Rectal smooth muscle tissue (tissue), 1 donor: ENCODE data around the gene WNT7A.

Experiments
- H3K27ac ChIP-seq: one replicate; pipeline ENCODE4 v1.7.0; 2013; ENCODE audit warnings: low read depth, low read length, inconsistent platforms
- H3K27me3 ChIP-seq: one replicate; pipeline ENCODE4 v1.7.0; 2013; ENCODE audit warnings: low read length; ENCODE audit not compliant: control insufficient read depth, insufficient read depth
- H3K36me3 ChIP-seq: one replicate; pipeline ENCODE4 v1.7.0; 2013; ENCODE audit warnings: low read length; ENCODE audit not compliant: control insufficient read depth, insufficient read depth
- H3K4me1 ChIP-seq: one replicate; pipeline ENCODE4 v1.7.0; 2013; ENCODE audit warnings: low read length; ENCODE audit not compliant: control insufficient read depth, insufficient read depth
- H3K4me3 ChIP-seq: one replicate; pipeline ENCODE4 v1.7.0; 2013; ENCODE audit warnings: low read length
- H3K9ac ChIP-seq: one replicate; pipeline ENCODE4 v1.7.0; 2013; ENCODE audit warnings: low read length

The WNT7A gene

DNA sequence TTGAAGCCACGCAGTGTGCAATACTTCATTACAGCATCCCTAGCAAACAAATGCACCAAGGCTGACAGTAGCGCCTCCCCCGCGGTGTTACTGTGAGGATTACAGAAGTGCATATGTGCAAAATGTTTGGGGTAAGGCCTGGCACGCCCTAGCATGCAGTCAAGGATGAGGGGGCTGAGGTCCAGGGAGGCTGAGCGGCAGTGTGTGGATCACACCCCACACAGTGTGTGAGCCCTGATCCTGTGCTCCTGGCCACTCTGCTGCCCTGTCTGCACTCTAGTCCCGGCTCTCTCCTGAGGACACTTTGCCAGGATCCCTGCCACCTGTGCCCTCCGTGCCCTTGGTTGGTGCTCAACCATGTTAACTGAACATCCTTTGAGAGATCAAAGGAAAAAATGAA is 71.3 kb downstream of the WNT7A start:
- no peaks in the 10 kb centered on the region for H3K36me3 ChIP-seq
- H3K27ac ChIP-seq = no peak overlapping the region
- no peaks in the 10 kb centered on the region for H3K4me1 ChIP-seq
- H3K9ac ChIP-seq = no peak overlapping the region
- H3K4me3 ChIP-seq = no peak overlapping the region
- no peaks in the 10 kb centered on the region for H3K27me3 ChIP-seq

- no peak overlapping the region for H3K27ac ChIP-seq
- H3K9ac ChIP-seq = no peak overlapping the region
- no peak overlapping the region for H3K4me3 ChIP-seq
- no peaks in the 10 kb centered on the region for H3K4me1 ChIP-seq
- no peaks in the 10 kb centered on the region for H3K36me3 ChIP-seq
- no peaks in the 10 kb centered on the region for H3K27me3 ChIP-seq
Observed at GRCh38 chr3:13801361-13802204, 78.3 kb downstream of the WNT7A start.

GRCh38 chr3:13800064-13800463 is 79.8 kb downstream of the WNT7A start:
- Histone ChIP-seq H3K36me3 (no peaks in the 10 kb centered on the region), H3K9ac (no peak overlapping the region), H3K4me1 (no peaks in the 10 kb centered on the region), H3K27ac (no peak overlapping the region), H3K4me3 (no peak overlapping the region), H3K27me3 (no peaks in the 10 kb centered on the region)

DNA sequence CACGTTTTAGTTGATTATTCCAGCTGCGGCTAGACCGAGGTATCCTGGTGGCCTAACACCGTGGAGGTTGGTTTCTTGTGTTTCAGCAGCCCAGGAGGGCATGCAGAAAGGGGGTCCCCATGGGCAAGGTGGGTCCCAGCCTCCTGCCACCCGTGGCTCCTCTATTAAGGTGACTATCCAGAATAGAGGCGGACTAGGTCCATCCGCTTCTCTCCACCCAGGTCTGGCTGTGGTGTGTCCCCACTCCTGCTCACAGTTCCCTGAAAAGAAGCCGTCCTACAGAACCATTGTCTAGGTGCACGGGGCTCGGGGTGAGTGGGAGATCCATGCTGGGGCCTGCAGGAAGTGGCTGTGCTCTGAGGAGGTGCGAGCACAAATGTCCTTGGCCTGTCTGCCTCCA is 81.5 kb downstream of the WNT7A start:
- no peaks in the 10 kb centered on the region for H3K27me3 ChIP-seq

GRCh38 chr3:13796701-13797460 is 83.0 kb downstream of the WNT7A start:
- no peak overlapping the region for H3K4me3 ChIP-seq
- H3K4me1 ChIP-seq = no peaks in the 10 kb centered on the region
- H3K27ac ChIP-seq = no peak overlapping the region
- H3K27me3 ChIP-seq = peaks cover 5% of the 10 kb centered on the region
- H3K36me3 ChIP-seq = no peaks in the 10 kb centered on the region
- H3K9ac ChIP-seq = no peak overlapping the region

More for the DNA sequence above, 81.5 kb downstream of the WNT7A start:
- no peak overlapping the region for H3K4me3 ChIP-seq
- no peak overlapping the region for H3K27ac ChIP-seq
- H3K4me1 ChIP-seq = no peaks in the 10 kb centered on the region
- H3K9ac ChIP-seq = no peak overlapping the region
- no peaks in the 10 kb centered on the region for H3K36me3 ChIP-seq

DNA sequence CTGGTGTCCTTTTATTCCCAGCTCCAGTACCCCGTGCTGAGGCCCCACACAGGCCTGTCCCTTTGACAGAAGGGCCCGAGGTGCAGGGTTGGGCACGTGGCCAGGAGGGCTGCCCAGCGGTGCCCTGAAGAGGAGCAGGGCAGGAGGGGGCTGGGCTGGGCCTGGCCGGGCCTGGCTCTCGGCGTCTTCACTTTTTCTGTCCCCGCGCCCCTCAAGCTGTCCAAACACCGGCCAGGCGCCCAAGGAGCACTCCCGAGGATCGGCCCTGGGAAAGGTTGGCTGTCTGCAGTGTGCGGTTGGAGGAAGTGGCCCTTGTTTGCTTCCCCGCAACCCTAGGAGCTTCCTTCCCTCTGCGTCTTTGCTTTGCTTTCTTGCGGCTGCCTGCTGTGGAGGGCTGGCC is 84.1 kb downstream of the WNT7A start:
- peaks cover 5% of the 10 kb centered on the region for H3K27me3 ChIP-seq
- no peak overlapping the region for H3K27ac ChIP-seq

DNA sequence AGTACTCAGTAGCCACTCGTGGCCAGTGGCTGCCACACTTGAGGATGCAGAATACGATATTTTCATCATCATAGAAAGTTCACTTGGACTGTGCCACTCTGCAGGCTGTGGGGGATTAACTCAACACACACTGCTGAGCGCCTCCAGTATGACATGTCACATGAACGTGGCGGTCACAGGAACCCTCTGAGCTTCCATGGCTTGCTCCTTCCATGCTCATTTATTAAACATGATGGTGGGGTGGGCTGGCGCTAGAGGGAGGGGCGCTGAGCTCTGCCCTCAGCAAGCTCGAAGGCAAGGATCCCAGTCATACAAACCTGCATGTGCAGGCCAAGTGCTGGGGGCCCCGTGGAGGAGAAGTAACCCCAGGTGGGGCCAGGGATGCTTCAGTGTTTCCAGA is 85.5 kb downstream of the WNT7A start:
- H3K4me3 ChIP-seq = no peak overlapping the region

More for the DNA sequence above, 84.1 kb downstream of the WNT7A start:
- no peaks in the 10 kb centered on the region for H3K36me3 ChIP-seq
- H3K4me1 ChIP-seq = no peaks in the 10 kb centered on the region
- no peak overlapping the region for H3K9ac ChIP-seq
- no peak overlapping the region for H3K4me3 ChIP-seq

GRCh38 chr3:13793451-13793850 is 86.4 kb downstream of the WNT7A start:
- Histone ChIP-seq H3K4me3 (no peak overlapping the region), H3K4me1 (no peaks in the 10 kb centered on the region), H3K9ac (no peak overlapping the region), H3K27me3 (peaks cover 5% of the 10 kb centered on the region), H3K36me3 (no peaks in the 10 kb centered on the region), H3K27ac (no peak overlapping the region)

More for the DNA sequence above, 85.5 kb downstream of the WNT7A start:
- H3K4me1 ChIP-seq = no peaks in the 10 kb centered on the region
- peaks cover 5% of the 10 kb centered on the region for H3K27me3 ChIP-seq
- no peak overlapping the region for H3K9ac ChIP-seq
- no peak overlapping the region for H3K27ac ChIP-seq
- H3K36me3 ChIP-seq = no peaks in the 10 kb centered on the region

GRCh38 chr3:13792512-13793371 is 87.1 kb downstream of the WNT7A start:
- Histone ChIP-seq H3K27me3 (peaks cover 5% of the 10 kb centered on the region), H3K4me3 (no peak overlapping the region)

DNA sequence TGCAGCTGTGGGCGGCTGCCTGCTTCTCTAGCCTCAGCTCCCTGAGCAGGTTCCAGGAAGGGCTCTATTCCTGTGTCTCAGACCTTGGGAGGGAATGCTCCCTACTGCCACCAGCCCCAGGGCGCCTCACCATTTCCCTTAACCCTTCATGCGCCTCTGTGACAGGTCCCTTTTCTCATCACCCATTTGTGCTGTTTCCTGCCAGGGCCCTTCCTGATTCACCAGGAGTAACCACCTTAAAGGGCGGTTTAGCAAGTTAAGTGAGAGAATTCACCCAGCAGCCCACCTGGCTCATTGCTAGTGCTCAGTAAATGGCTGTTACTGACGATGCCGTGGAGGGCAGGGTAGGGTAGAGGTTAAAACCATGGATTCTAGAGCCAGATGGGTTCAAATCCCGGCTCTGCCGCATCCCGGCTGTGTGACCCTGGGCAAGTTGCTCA is 87.8 kb downstream of the WNT7A start:
- no peak overlapping the region for H3K9ac ChIP-seq
- no peaks in the 10 kb centered on the region for H3K36me3 ChIP-seq
- peaks cover 5% of the 10 kb centered on the region for H3K27me3 ChIP-seq
- H3K4me1 ChIP-seq = no peaks in the 10 kb centered on the region
- H3K4me3 ChIP-seq = no peak overlapping the region
- no peak overlapping the region for H3K27ac ChIP-seq

More at GRCh38 chr3:13792512-13793371, 87.1 kb downstream of the WNT7A start:
- no peaks in the 10 kb centered on the region for H3K4me1 ChIP-seq
- H3K27ac ChIP-seq = no peak overlapping the region
- no peaks in the 10 kb centered on the region for H3K36me3 ChIP-seq
- H3K9ac ChIP-seq = no peak overlapping the region

DNA sequence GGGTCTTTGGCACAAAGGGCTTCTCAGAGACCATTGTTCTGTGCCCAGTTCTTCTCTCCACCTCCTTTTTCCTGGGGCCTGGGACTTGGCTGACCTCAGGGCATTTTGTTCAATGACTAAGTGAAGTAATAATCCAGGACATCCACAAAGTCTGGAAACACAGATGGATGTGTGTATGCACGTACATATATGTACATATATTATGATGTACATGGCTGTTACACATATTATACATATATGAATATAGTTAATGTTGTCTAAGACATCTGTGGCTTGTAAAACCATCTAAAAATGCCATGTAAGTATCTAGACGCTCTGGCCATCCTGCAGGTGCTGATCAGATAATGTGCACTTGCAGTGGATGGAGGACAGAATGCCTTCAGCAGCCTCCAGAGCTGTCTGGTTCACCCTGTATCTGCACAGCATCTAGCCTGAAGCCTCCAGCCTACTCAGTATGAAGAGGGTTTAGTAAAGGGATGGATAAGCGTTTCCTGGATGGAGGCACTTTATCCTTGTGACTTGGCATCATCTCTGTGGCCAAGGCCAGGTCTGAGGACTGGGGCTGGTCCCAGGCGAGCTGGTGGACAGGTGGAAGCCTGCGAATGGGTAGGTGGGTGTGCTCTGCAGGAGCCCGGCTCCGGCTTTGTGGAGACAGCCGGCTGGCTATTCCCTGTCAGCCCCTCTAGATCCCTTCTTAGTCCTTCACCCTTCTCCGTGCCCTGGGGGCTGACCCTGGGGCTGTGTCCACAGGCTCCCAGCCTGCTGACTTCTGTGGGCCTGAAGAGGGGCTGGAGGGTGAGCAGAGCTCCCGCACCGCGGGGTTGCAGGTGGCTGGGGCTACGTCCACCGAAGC is 88.4 kb downstream of the WNT7A start:
- Histone ChIP-seq H3K4me3 (no peak overlapping the region), H3K27me3 (peaks cover 5% of the 10 kb centered on the region), H3K36me3 (no peaks in the 10 kb centered on the region)

More for the DNA sequence above, 88.4 kb downstream of the WNT7A start:
- Histone ChIP-seq H3K4me1 (no peaks in the 10 kb centered on the region), H3K27ac (no peak overlapping the region), H3K9ac (no peak overlapping the region)
